A673 (cell line): ENCODE results near the gene EXOC3L4.

Source experiments
- EZH2 ChIP-seq: fragments of 200-600 bp; sonication (generic); IDR thresholded peaks from 2 replicates; pipeline ENCODE4 v1.6.1; 2017; ENCODE audit warnings: borderline replicate concordance, low read depth, mild to moderate bottlenecking, mixed read lengths, antibody characterized with exemption, low read length; ENCODE audit not compliant: poor library complexity, severe bottlenecking
- TF ChIP-seq, protein P1 (sequence below): fragments of 300-800, 200-600 bp; sonication (generic); conservative IDR thresholded peaks from 2 replicates; pipeline ENCODE4 v1.5.1; 2017; ENCODE audit warnings: low read depth, mild to moderate bottlenecking, antibody characterized with exemption, low read length, moderate library complexity, mixed read lengths

DNA sequence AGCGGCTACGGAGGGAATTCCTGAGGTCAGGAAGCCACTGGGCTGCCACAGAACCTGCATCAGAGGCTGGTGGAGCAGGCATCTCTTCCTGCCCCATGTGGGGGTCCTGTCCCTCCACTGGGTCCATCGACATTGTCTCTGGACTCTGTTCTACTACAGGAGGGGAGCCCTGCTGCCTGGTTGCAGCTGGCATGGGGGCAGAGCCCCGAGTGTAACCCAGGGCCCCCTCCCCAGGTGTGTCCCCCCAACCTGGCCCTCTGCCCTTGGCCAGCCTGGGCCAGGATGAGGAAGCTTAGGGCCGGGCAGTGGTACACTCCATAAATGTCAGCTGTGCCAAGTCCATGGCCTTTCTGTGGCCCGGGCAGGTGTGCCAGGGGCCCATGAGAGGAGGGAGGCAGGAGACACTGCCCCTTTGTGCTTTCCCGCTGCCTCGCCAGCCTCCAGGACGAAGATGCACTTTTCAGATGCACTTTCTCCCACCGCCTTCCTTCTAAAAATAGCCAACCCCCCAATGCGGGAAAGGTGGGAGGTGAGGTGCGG lies 4.0 kb upstream of the EXOC3L4 start:
- TF ChIP-seq, protein P1, sequence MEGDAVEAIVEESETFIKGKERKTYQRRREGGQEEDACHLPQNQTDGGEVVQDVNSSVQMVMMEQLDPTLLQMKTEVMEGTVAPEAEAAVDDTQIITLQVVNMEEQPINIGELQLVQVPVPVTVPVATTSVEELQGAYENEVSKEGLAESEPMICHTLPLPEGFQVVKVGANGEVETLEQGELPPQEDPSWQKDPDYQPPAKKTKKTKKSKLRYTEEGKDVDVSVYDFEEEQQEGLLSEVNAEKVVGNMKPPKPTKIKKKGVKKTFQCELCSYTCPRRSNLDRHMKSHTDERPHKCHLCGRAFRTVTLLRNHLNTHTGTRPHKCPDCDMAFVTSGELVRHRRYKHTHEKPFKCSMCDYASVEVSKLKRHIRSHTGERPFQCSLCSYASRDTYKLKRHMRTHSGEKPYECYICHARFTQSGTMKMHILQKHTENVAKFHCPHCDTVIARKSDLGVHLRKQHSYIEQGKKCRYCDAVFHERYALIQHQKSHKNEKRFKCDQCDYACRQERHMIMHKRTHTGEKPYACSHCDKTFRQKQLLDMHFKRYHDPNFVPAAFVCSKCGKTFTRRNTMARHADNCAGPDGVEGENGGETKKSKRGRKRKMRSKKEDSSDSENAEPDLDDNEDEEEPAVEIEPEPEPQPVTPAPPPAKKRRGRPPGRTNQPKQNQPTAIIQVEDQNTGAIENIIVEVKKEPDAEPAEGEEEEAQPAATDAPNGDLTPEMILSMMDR = no peak
- TF ChIP-seq EZH2 = no peak
